OCI-LY7 (cell line): ENCODE data around the gene GGN. TPM values are rescaled to one million over a fixed set of nuclear protein-coding genes. Genes with fewer than 3 reads are reported as not detected.

Experiments
- BruUV-seq: library from RNA; stranded (reverse); fragments of 400-500 nt; replicated peaks from 2 replicates; lab custom pipeline; 2021; lab: Mats Ljungman, UMichigan
- CTCF ChIA-PET: fragments of 300-600 bp; sonication (Branson Sonifier 250); formaldehyde crosslinking; loops from one replicate; lab custom pipeline; 2022; ENCODE audit warnings: antibody characterized with exemption; ENCODE audit not compliant: unreplicated experiment; lab: Charles Lee
- POLR2A ChIA-PET: fragments of 300-600 bp; sonication (Branson Sonifier 250); formaldehyde crosslinking; loops from one replicate; lab custom pipeline; 2022; ENCODE audit warnings: antibody characterized with exemption; lab: Charles Lee
- DNase-seq: peaks from one replicate; pipeline ENCODE4 v3.0.0-alpha.2; 2015; ENCODE audit warnings: low spot score
- H2AFZ ChIP-seq: fragments of 200-600 bp; sonication (generic), shearing (Covaris generic); 2 replicates; pipeline ENCODE4 v1.6.1; 2014; ENCODE audit warnings: mild to moderate bottlenecking, antibody characterized with exemption, low read length, moderate library complexity
- H3K27ac ChIP-seq: fragments of 200-600 bp; sonication (generic); 2 replicates; pipeline ENCODE4 v1.5.1; 2014; ENCODE audit warnings: mixed run types, low read depth, mild to moderate bottlenecking, moderate library complexity, low read length, inconsistent platforms; ENCODE audit not compliant: poor library complexity, severe bottlenecking
- H3K36me3 ChIP-seq: fragments of 200-600 bp; sonication (generic); 2 replicates; pipeline ENCODE4 v1.6.1; 2014; ENCODE audit warnings: mild to moderate bottlenecking, antibody characterized with exemption, low read length, moderate library complexity, mixed read lengths; ENCODE audit not compliant: insufficient read depth
- H3K4me1 ChIP-seq: fragments of 200-600 bp; sonication (generic); 2 replicates; pipeline ENCODE4 v1.5.1; 2014; ENCODE audit warnings: mild to moderate bottlenecking, low read length; ENCODE audit not compliant: insufficient read depth, poor library complexity, severe bottlenecking
- H3K4me2 ChIP-seq: fragments of 200-600 bp; sonication (generic); 2 replicates; pipeline ENCODE4 v1.6.1; 2014; ENCODE audit warnings: mild to moderate bottlenecking, low read length
- H3K4me3 ChIP-seq: fragments of 200-600 bp; sonication (generic); 2 replicates; pipeline ENCODE4 v1.5.1; 2014; ENCODE audit warnings: mild to moderate bottlenecking, low read depth, low read length; ENCODE audit not compliant: poor library complexity, severe bottlenecking
- H3K79me2 ChIP-seq: fragments of 200-600 bp; sonication (generic); 2 replicates; pipeline ENCODE4 v1.6.1; 2016; ENCODE audit warnings: low read depth, mild to moderate bottlenecking, low read length, moderate library complexity, mixed read lengths; ENCODE audit not compliant: insufficient read depth
- H3K9me2 ChIP-seq: fragments of 200-600 bp; sonication (generic); 2 replicates; pipeline ENCODE4 v1.6.1; 2016; ENCODE audit warnings: mild to moderate bottlenecking, low read length, mixed read lengths; ENCODE audit not compliant: insufficient read depth
- H3K9me3 ChIP-seq: fragments of 200-600 bp; sonication (generic); 2 replicates; pipeline ENCODE4 v1.6.1; 2014; ENCODE audit warnings: mild to moderate bottlenecking, mixed run types, low read length, mixed read lengths
- H4K20me1 ChIP-seq: fragments of 200-600 bp; sonication (generic); 2 replicates; pipeline ENCODE4 v1.6.1; 2014; ENCODE audit warnings: mild to moderate bottlenecking, antibody characterized with exemption, low read length, moderate library complexity, mixed read lengths; ENCODE audit not compliant: insufficient read depth
- CTCF ChIP-seq: fragments of 200-600 bp; sonication (generic); conservative IDR thresholded peaks from 2 replicates; pipeline ENCODE4 v1.5.1; 2014; ENCODE audit warnings: mild to moderate bottlenecking, antibody characterized with exemption, low read length, moderate library complexity, mixed read lengths
- EZH2phosphoT487 ChIP-seq: fragments of 200-600 bp; sonication (generic); IDR thresholded peaks from 2 replicates; pipeline ENCODE4 v1.6.1; 2018; ENCODE audit warnings: low read depth, borderline replicate concordance, mild to moderate bottlenecking, mixed run types, antibody characterized with exemption, low read length, moderate library complexity, mixed read lengths
- intact Hi-C: fragments of 100-400 bp; cut with micrococcal nuclease; formaldehyde crosslinking; loops from one replicate; pipeline ENCODE4 v1.10.0; 2022; ENCODE audit not compliant: unreplicated experiment
- total RNA-seq, 2 experiments: library from RNA; depleted of rRNA in 1 of 2; stranded (reverse); fragments of >200 nt in 1 of 2; shearing (Covaris generic) in 1 of 2; gene quantifications; 2 replicates each; pipeline ENCODE4 v1.2.3, GENCODE V29; 2014 to 2022

Gene GGN
- total RNA-seq, 2 experiments from 2014 or later = not detected

GRCh38 chr19:38420935-38421334, 33.1 kb upstream of the GGN start:
- no peak for TF ChIP-seq EZH2phosphoT487
- no peak for TF ChIP-seq CTCF
- H3K36me3 ChIP-seq = no peaks in the 10 kb centered on the region
- intact Hi-C loops = no loop called here
- H3K9me3 ChIP-seq = no peaks in the 10 kb centered on the region
- no peak overlapping the region for H2AFZ ChIP-seq
- no peak overlapping the region for H3K4me3 ChIP-seq
- H3K4me1 ChIP-seq = peaks cover 12% of the 10 kb centered on the region
- H4K20me1 ChIP-seq = no peaks in the 10 kb centered on the region
- H3K79me2 ChIP-seq = no peaks in the 10 kb centered on the region
- DNase-seq = no peak
- BruUV-seq = no TSS peak
- no peak overlapping the region for H3K27ac ChIP-seq
- CTCF ChIA-PET = interaction anchor here (0.7 kb wide), 1 partner anchor 299 kb away, joined by 4 read pairs; no protein-coding TSS in a partner anchor
- H3K4me2 ChIP-seq = no peak overlapping the region
- POLR2A ChIA-PET = interaction anchor here (0.6 kb wide), 1 partner anchor 411 kb away, joined by 3 read pairs; the partner anchor contains the start of gene ECH1
- no peaks in the 10 kb centered on the region for H3K9me2 ChIP-seq

GRCh38 chr19:38417544-38418506, 30.0 kb upstream of the GGN start:
- peaks cover 12% of the 10 kb centered on the region for H3K4me1 ChIP-seq
- no peaks in the 10 kb centered on the region for H4K20me1 ChIP-seq
- intact Hi-C loops = no loop called here
- peak overlapping the region; percentile 38 for H3K4me3 ChIP-seq
- DNase-seq = peak; percentile 57
- no TSS peak for BruUV-seq
- H3K9me3 ChIP-seq = no peaks in the 10 kb centered on the region
- H3K27ac ChIP-seq = no peak overlapping the region
- H3K79me2 ChIP-seq = no peaks in the 10 kb centered on the region
- no peaks in the 10 kb centered on the region for H3K9me2 ChIP-seq
- ChIA-PET POLR2A (no interaction called here), CTCF (no interaction called here)
- H2AFZ ChIP-seq = peak overlapping the region; percentile 66
- no peaks in the 10 kb centered on the region for H3K36me3 ChIP-seq
- TF ChIP-seq EZH2phosphoT487 = no peak
- no peak for TF ChIP-seq CTCF
- peak overlapping the region; percentile 69 for H3K4me2 ChIP-seq

- DNase-seq = no peak
- H4K20me1 ChIP-seq = no peaks in the 10 kb centered on the region
- no TSS peak for BruUV-seq
- POLR2A ChIA-PET = interaction anchor here (0.5 kb wide), 1 partner anchor 231 kb away, joined by 3 read pairs; no protein-coding TSS in a partner anchor
- no peak overlapping the region for H3K4me3 ChIP-seq
- CTCF ChIA-PET = no interaction called here
- peak overlapping the region; percentile 66; the same call in 1 of the 2 replicates for H2AFZ ChIP-seq
- peak overlapping the region; percentile 69 for H3K4me2 ChIP-seq
- no peaks in the 10 kb centered on the region for H3K79me2 ChIP-seq
- no peaks in the 10 kb centered on the region for H3K36me3 ChIP-seq
- intact Hi-C loops = no loop called here
- TF ChIP-seq EZH2phosphoT487 (no peak), CTCF (no peak)
- H3K9me2 ChIP-seq = no peaks in the 10 kb centered on the region
- H3K9me3 ChIP-seq = no peaks in the 10 kb centered on the region
- no peak overlapping the region for H3K27ac ChIP-seq
- peaks cover 12% of the 10 kb centered on the region for H3K4me1 ChIP-seq
Observed at GRCh38 chr19:38417146-38417543, 29.3 kb upstream of the GGN start.
